Measurements from ENCODE around the gene CDH20. TPM values are rescaled to one million over a fixed set of nuclear protein-coding genes. Genes with fewer than 3 reads are reported as not detected.

CDH20 gene

DNA sequence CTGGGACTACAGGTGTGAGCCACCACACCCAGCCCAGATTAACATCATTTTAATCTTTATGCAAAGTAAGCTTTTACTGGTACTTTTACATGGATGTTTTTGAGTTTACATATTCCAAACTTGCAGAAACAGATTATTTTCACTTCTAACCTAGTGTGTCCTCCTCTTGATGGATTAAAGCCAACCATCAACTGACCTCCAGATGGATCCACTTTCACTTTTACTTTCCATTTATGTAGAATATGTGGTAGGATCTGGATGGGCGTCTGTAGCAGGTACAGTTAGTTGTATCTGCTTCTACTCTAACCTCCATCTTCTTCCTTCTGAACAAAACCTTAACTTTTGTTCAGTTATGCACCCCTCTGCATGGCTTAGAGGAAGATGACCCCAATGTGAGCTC is 264.1 kb downstream of the CDH20 start:
- Histone ChIP-seq H2BK15ac (ENCODE audit: low read depth, poor library complexity, severe bottlenecking) (no peak overlapping the region), H3K9me3 (ENCODE audit: control insufficient read depth, low read length) (no peaks in the 10 kb centered on the region), H3K4me1 (ENCODE audit: control insufficient read depth, insufficient read depth, low read depth, low read length) (peaks cover 2% of the 10 kb centered on the region), H2BK12ac (ENCODE audit: low read length in 2 of 2) (no peak overlapping the region), H2AK5ac (ENCODE audit: low read length, severe bottlenecking) (no peak overlapping the region), H3K4me2 (ENCODE audit: low read length, poor library complexity, severe bottlenecking) (no peak overlapping the region), H3K14ac (ENCODE audit: low read length in 2 of 2) (no peak overlapping the region), H3K4ac (ENCODE audit: low read depth in 1 of 2, low read length in 2 of 2) (no peak overlapping the region), H3K18ac (ENCODE audit: low read depth in 1 of 2, low read length in 2 of 2) (no peak overlapping the region), H4K91ac (ENCODE audit: low read length) (no peak overlapping the region), H3K23ac (ENCODE audit: low read length in 2 of 2) (no peak overlapping the region), H3K36me3 (ENCODE audit: control insufficient read depth in 1 of 2, insufficient read depth in 2 of 2, low read depth in 1 of 2, low read length in 2 of 2) (no peaks in the 10 kb centered on the region), H3K27ac (ENCODE audit: low read length, poor library complexity, severe bottlenecking) (no peak overlapping the region), H4K8ac (ENCODE audit: low read length) (no peak overlapping the region), H2AFZ (ENCODE audit: low read depth, low read length) (no peak overlapping the region), H3K4me3 (ENCODE audit: insufficient read depth in 1 of 2, low read depth in 1 of 2, low read length in 2 of 2) (no peak overlapping the region), H3K79me1 (replicated peaks; ENCODE audit: low read length, poor library complexity, severe bottlenecking) (peaks cover 8% of the 10 kb centered on the region), H2BK5ac (ENCODE audit: low read depth, low read length, poor library complexity, severe bottlenecking) (no peak overlapping the region), H2BK120ac (ENCODE audit: low read depth, low read length) (no peak overlapping the region), H3K9ac (ENCODE audit: low read length) (no peak overlapping the region), H3K27me3 (ENCODE audit: control insufficient read depth in 1 of 2, insufficient read depth in 1 of 2, low read length in 2 of 2) (no peaks in the 10 kb centered on the region)
- WGBS = no CpG with 5 or more reads among the region's 1 CpG
- DNase-seq = peak; percentile 25

DNA sequence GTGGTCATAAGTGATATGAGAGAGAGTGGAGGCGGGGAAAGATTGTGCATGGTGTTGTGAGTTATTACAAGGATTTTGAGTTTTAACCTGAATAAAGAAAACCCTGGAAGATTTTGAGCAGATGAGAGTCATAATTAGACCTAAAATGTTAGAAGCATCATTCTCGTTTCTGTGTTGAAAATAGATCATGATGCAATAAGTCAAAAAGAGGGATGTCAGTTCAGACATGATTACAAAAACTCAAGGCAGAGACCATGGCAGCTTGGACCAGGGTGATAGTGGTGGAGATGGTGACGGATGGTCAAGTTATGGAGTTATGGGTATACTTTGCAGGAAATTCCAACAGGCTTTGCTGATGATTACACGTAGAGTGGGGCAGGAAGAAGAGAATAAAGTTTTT is 267.2 kb downstream of the CDH20 start:
- H3K27ac ChIP-seq (ENCODE audit: low read length, poor library complexity, severe bottlenecking) = no peak overlapping the region
- no peak overlapping the region for H3K4ac ChIP-seq (ENCODE audit: low read depth in 1 of 2, low read length in 2 of 2)
- H3K79me1 ChIP-seq (replicated peaks; ENCODE audit: low read length, poor library complexity, severe bottlenecking) = peaks cover 16% of the 10 kb centered on the region
- no peak overlapping the region for H3K4me3 ChIP-seq (ENCODE audit: insufficient read depth in 1 of 2, low read depth in 1 of 2, low read length in 2 of 2)
- no peak overlapping the region for H3K18ac ChIP-seq (ENCODE audit: low read depth in 1 of 2, low read length in 2 of 2)
- H2BK12ac ChIP-seq (ENCODE audit: low read length in 2 of 2) = no peak overlapping the region
- H3K4me2 ChIP-seq (ENCODE audit: low read length, poor library complexity, severe bottlenecking) = no peak overlapping the region
- H3K14ac ChIP-seq (ENCODE audit: low read length in 2 of 2) = no peak overlapping the region
- H2BK5ac ChIP-seq (ENCODE audit: low read depth, low read length, poor library complexity, severe bottlenecking) = no peak overlapping the region
- H3K23ac ChIP-seq (ENCODE audit: low read length in 2 of 2) = no peak overlapping the region
- H2AFZ ChIP-seq (ENCODE audit: low read depth, low read length) = no peak overlapping the region
- no peaks in the 10 kb centered on the region for H3K36me3 ChIP-seq (ENCODE audit: control insufficient read depth in 1 of 2, insufficient read depth in 2 of 2, low read depth in 1 of 2, low read length in 2 of 2)
- H4K8ac ChIP-seq (ENCODE audit: low read length) = no peak overlapping the region
- H4K91ac ChIP-seq (ENCODE audit: low read length) = no peak overlapping the region
- 91% methylated on average over 4 of the region's 4 CpGs for WGBS
- H3K9me3 ChIP-seq (ENCODE audit: control insufficient read depth, low read length) = no peaks in the 10 kb centered on the region
- DNase-seq = no peak
- no peak overlapping the region for H2AK5ac ChIP-seq (ENCODE audit: low read length, severe bottlenecking)
- no peak overlapping the region for H2BK120ac ChIP-seq (ENCODE audit: low read depth, low read length)
- H3K9ac ChIP-seq (ENCODE audit: low read length) = no peak overlapping the region
- no peaks in the 10 kb centered on the region for H3K27me3 ChIP-seq (ENCODE audit: control insufficient read depth in 1 of 2, insufficient read depth in 1 of 2, low read length in 2 of 2)
- no peak overlapping the region for H2BK15ac ChIP-seq (ENCODE audit: low read depth, poor library complexity, severe bottlenecking)
- peaks cover 2% of the 10 kb centered on the region for H3K4me1 ChIP-seq (ENCODE audit: control insufficient read depth, insufficient read depth, low read depth, low read length)

DNA sequence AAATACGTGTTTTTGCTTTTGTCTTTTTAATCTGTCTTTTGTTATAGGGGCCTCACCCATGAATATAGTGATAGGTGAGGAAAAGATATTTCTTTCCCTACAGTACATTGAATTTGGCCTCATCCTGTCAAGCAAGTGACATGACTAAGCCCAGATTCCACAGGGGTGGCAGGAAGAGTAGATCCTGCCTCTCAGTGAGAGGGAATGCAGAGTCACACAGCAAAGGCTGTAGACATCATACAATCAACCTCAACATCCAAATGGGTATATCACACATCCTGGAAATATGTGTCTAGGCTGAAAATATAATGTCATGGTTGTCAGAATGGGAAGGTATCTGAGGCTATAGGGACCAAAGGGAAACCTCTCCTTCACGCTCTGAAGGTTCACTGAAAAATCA is 269.6 kb downstream of the CDH20 start:
- Histone ChIP-seq H3K4me1 (ENCODE audit: control insufficient read depth, insufficient read depth, low read depth, low read length) (peaks cover 3% of the 10 kb centered on the region), H3K18ac (ENCODE audit: low read depth in 1 of 2, low read length in 2 of 2) (no peak overlapping the region), H2BK12ac (ENCODE audit: low read length in 2 of 2) (peak overlapping the region; percentile 66 to 85), H2AK5ac (ENCODE audit: low read length, severe bottlenecking) (no peak overlapping the region), H2BK5ac (ENCODE audit: low read depth, low read length, poor library complexity, severe bottlenecking) (no peak overlapping the region), H3K27me3 (ENCODE audit: control insufficient read depth in 1 of 2, insufficient read depth in 1 of 2, low read length in 2 of 2) (no peaks in the 10 kb centered on the region), H2BK15ac (ENCODE audit: low read depth, poor library complexity, severe bottlenecking) (no peak overlapping the region), H3K9ac (ENCODE audit: low read length) (no peak overlapping the region), H3K9me3 (ENCODE audit: control insufficient read depth, low read length) (no peaks in the 10 kb centered on the region), H3K4ac (ENCODE audit: low read depth in 1 of 2, low read length in 2 of 2) (peak overlapping the region in 1 of 2 experiments; percentile 21), H3K79me1 (replicated peaks; ENCODE audit: low read length, poor library complexity, severe bottlenecking) (peaks cover 16% of the 10 kb centered on the region), H3K23ac (ENCODE audit: low read length in 2 of 2) (no peak overlapping the region), H4K91ac (ENCODE audit: low read length) (no peak overlapping the region), H3K36me3 (ENCODE audit: control insufficient read depth in 1 of 2, insufficient read depth in 2 of 2, low read depth in 1 of 2, low read length in 2 of 2) (no peaks in the 10 kb centered on the region), H3K14ac (ENCODE audit: low read length in 2 of 2) (no peak overlapping the region), H3K4me3 (ENCODE audit: insufficient read depth in 1 of 2, low read depth in 1 of 2, low read length in 2 of 2) (no peak overlapping the region), H3K4me2 (ENCODE audit: low read length, poor library complexity, severe bottlenecking) (no peak overlapping the region), H2AFZ (ENCODE audit: low read depth, low read length) (no peak overlapping the region), H4K8ac (ENCODE audit: low read length) (peak overlapping the region; percentile 27), H3K27ac (ENCODE audit: low read length, poor library complexity, severe bottlenecking) (peak overlapping the region; percentile 10), H2BK120ac (ENCODE audit: low read depth, low read length) (no peak overlapping the region)
- no CpG with 5 or more reads among the region's 2 CpGs for WGBS
- peak; percentile 33 for DNase-seq

Small RNA genes within 50 kb of the gene (small RNA-seq; reads per million reads assigned to genes)
- not detected for gene RNU6-116P (ENCODE audit: low read depth)

Data from mesenchymal stem cell (in vitro differentiated cells and primary cell).